KG1 (cell line): ENCODE measurements around the gene BIRC3.

Experiments used
- DNase-seq: peaks from one replicate; lab custom pipeline; 2025; lab: John Stamatoyannopoulos, UW

Gene BIRC3

GRCh38 chr11:102375720-102376399 lies 58.6 kb downstream of the BIRC3 start:
- no peak for DNase-seq

GRCh38 chr11:102377891-102378290 lies 60.6 kb downstream of the BIRC3 start:
- DNase-seq = no peak

GRCh38 chr11:102378818-102379217 lies 61.5 kb downstream of the BIRC3 start:
- no peak for DNase-seq

GRCh38 chr11:102382384-102382783 lies 65.1 kb downstream of the BIRC3 start:
- DNase-seq = no peak

- no peak for DNase-seq
Measured at GRCh38 chr11:102383839-102384238, 66.6 kb downstream of the BIRC3 start.

DNA sequence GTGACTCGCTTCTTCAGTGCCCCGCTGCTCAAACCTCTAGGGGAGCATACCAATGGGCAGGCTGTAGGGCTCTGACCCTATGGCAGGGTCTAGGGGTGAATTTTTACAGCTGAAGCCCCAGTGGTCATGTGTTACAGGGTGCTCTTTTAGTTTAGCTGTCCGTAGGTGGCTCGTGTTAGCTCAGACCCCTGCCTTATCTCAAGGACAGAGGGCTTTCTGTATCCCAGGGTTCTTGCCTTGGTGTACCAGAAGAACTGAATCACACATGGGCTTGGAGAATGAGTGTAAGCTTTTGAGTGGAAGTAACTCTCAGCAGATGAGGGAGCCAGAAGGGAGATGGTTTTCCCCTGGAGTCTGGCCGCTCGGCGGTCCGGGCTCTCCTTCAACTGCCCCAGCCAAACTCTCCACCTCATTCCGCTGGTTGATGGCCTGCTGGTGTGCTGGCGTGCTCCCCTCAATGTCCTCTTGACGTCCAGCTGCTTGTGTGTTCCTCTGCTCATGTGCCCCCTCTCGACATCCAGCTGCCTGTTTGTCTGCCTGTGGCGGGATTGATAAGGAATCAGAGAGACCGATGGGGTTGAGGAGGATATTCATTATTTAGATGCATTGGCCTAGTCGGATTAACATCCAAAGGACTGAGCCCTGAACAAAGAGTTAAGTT lies 67.3 kb downstream of the BIRC3 start:
- DNase-seq = no peak

DNA sequence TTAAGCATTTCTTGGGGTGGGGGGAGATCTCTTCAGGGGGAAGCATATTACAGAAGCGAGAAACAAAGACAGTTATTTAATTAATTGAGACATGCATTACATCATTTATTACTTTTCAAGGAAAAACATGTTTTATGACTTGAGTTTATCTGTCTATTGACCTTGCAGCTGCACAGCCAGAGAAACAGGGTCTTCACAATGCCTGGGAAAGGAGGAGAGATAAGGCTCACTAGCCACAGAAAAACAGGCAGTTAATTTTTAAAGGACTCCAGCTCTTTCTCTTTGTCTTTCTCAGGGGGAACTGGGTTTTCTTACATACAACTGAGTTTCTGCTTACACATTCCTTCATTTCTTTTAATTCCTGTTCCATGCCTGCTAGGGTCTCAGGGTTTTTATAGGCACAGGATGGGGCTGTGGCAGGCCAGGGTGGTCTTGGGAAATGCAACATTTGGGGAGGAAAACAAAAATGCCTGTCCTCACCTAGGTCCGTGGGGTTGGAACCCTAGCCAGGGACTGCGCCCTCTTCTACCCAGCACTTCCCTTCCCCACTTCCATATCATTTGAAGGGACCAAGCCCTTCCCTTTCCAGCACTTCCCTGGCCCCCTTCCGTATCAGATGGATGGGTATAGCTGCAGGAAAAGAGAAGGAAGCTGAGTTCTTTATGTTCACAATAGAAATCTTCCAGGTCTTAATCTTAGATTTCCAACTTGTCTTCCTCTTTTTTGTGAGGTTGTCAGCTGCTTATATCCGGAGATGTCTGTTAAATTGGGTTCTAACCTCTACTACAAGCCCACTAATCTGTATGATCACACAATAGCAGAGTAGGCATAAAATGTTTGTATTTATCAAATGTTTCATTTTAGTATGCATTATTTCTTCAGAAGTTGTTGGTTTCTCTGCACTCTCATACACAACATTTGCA lies 68.1 kb downstream of the BIRC3 start:
- no peak for DNase-seq

DNA sequence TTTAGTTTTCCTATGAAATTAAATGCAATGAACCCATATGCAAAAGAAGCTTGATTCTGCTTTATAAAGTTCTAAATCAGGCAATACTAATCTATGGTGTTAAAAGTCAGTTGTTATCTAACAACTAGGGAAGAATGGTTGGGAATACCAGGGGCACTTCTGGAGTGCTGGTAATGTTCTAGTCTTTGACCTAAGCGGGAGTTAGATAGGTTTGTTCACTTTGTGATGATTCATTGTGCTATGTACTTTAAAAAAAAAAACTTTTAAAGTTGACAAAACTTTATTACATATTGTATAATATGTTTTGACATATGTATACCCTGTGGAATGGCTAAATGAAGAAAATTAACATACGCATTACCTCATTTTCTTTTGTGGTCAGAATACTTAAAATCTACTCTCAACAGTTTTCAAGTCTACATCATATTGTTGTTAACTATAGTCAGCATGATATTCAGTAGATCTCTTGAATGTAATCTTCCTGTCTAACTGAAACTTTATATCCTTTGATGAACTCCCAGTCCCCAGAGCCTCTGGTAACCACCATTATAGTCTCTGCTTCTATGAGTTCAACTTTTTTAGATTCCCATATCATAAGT lies 69.0 kb downstream of the BIRC3 start:
- no peak for DNase-seq

GRCh38 chr11:102387043-102387781 lies 69.9 kb downstream of the BIRC3 start:
- no peak for DNase-seq
